A549 treated with Mapracorat at 1 μM for 4 hours (cell line): ENCODE data around the gene TIGD4. TPM values are rescaled to one million over a fixed set of nuclear protein-coding genes. Genes with fewer than 3 reads are reported as not detected.

ENCODE experiments used
- total RNA-seq: library from RNA; stranded (reverse); fragments of 200-300 nt; extraction: Qiagen RNA extraction; gene quantifications from 5 replicates; pipeline ENCODE4 v1.2.3, GENCODE V29; 2022

Gene TIGD4
- total RNA-seq = 0.15 to 0.23 TPM (median 0.20 TPM) in 4 of 5 replicates, not detected in the other

DNA sequence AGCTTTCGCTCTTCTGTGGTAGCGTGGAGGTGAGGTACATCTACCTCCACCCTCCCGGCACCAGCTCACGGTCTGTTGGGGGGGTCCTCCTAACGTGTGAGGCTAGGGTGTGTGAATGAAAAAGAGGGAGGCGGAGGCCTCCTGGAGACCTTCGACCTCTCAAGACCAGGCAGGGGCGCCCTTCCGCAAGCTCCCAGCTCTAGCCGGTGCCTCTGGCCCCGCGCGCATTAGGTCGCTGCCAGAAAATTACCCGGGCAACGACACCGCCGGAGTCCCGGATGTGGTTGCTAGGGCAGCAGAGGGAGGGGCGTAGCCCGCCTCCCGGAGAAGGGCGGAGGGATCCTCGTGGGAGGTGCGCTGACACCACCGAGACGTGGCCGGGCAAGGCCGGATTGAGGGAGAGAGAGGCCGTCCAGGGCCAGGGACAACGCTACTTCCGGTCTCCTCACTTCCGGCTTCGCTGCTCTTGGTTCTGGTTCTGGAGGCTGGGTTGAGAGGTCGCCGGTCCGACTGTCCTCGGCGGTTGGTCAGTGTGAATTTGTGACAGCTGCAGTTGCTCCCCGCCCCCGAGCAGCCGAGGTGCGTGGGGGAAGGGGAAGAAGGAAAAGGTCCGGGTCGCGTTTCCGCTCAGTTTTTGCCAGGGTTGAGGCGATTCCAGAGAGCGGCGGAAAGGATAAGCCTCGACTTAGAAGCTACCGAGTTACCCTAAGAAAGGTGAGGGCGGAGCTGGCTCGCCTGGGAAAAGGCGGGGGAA is at the start of gene TIGD4, which contains the start of gene ARFIP1:
Gene TIGD4 (minus strand): TSS at position 218 of the 754 bp plus-strand sequence. CDS start 8,726 bp downstream, outside the sequence.
Gene ARFIP1 (plus strand): TSS at position 442 of the 754 bp plus-strand sequence. CDS start 49,680 bp downstream, outside the sequence.

Other genes starting within 250 kb of the TIGD4 start
- gene FBXW7, start 243.6 kb downstream of the TIGD4 start, total RNA-seq = 5.6 to 7.2 TPM (median 6.3 TPM) in 5 replicates
- gene TMEM154, start 99.7 kb downstream of the TIGD4 start, total RNA-seq = 0.01 to 0.24 TPM (median 0.14 TPM) in 5 replicates
- 12.0 to 15.4 TPM (median 15.0 TPM) in 5 replicates for gene ARFIP1, start 224 bp upstream of the TIGD4 start, total RNA-seq
- gene FHDC1, start 156.6 kb upstream of the TIGD4 start, total RNA-seq = 0.64 to 0.88 TPM (median 0.74 TPM) in 5 replicates